Measurements from ENCODE around the gene ZNF112. TPM values are rescaled to one million over a fixed set of nuclear protein-coding genes. Genes with fewer than 3 reads are reported as not detected.

Gene ZNF112
- total RNA-seq, 1 experiment from 2014 or later, result 3.3 TPM

GRCh38 chr19:44282846-44283245, 73.6 kb downstream of the ZNF112 start:
- Histone ChIP-seq H2BK5ac (ENCODE audit: insufficient read length, low read length) (no peak overlapping the region), H3K4ac (ENCODE audit: low read depth, low read length) (no peak overlapping the region), H3K56ac (ENCODE audit: insufficient read length, low read depth, low read length) (no peak overlapping the region), H4K5ac (ENCODE audit: insufficient read length, low read depth, low read length) (no peak overlapping the region), H3T11ph (ENCODE audit: low read length) (no peak overlapping the region), H3K27ac (ENCODE audit: insufficient read length, low read depth, low read length) (no peak overlapping the region), H3K9ac (ENCODE audit: extremely low read depth, insufficient read length, low read length) (no peak overlapping the region), H4K20me1 (ENCODE audit: control insufficient read depth, insufficient read depth, insufficient read length) (no peaks in the 10 kb centered on the region), H3K18ac (ENCODE audit: insufficient read length, low read depth, low read length) (no peak overlapping the region), H2AFZ (ENCODE audit: low read length) (no peak overlapping the region), H3K27me3 (ENCODE audit: insufficient read depth, low read length) (no peaks in the 10 kb centered on the region), H2BK15ac (ENCODE audit: low read depth, low read length) (no peak overlapping the region), H4K91ac (ENCODE audit: insufficient read length, low read depth, low read length) (no peak overlapping the region), H3K79me2 (ENCODE audit: insufficient read depth, low read length) (no peaks in the 10 kb centered on the region), H3K23me2 (ENCODE audit: insufficient read length, low read depth, low read length, poor library complexity, severe bottlenecking) (no peaks in the 10 kb centered on the region), H3K23ac (ENCODE audit: insufficient read length, low read depth, low read length) (no peak overlapping the region), H3K79me1 (ENCODE audit: insufficient read depth, low read depth, low read length, poor library complexity, severe bottlenecking) (no peaks in the 10 kb centered on the region), H4K8ac (replicated peaks; ENCODE audit: insufficient read length, low read depth, low read length) (no peak overlapping the region), H3K9me3 (ENCODE audit: control insufficient read depth, low read depth, low read length) (no peaks in the 10 kb centered on the region), H2BK12ac (ENCODE audit: insufficient read length, low read depth, low read length) (no peak overlapping the region), H3K4me1 (ENCODE audit: insufficient read depth, low read length) (no peaks in the 10 kb centered on the region), H2AK5ac (ENCODE audit: insufficient read length, low read length) (no peak overlapping the region), H2BK120ac (ENCODE audit: low read depth, low read length, poor library complexity, severe bottlenecking) (no peak overlapping the region), H2BK20ac (ENCODE audit: low read depth, low read length, poor library complexity, severe bottlenecking) (no peak overlapping the region), H3K4me2 (ENCODE audit: insufficient read depth, insufficient read length, low read length) (no peak overlapping the region), H3K14ac (ENCODE audit: insufficient read depth, low read length) (no peak overlapping the region)
- H3K27ac Mint-ChIP-seq, result no peak overlapping the region
- WGBS (ENCODE audit: extremely low coverage, insufficient read length, low lambda C conversion rate), result no CpG with 5 or more reads among the region's 3 CpGs
- no peaks in the 10 kb centered on the region; the same call in 1 of the 2 replicates for H3K27me3 Mint-ChIP-seq (ENCODE audit: low read depth)
- H3K4me1 Mint-ChIP-seq, result peaks cover 6 to 7% of the 10 kb centered on the region in 2 experiments; a peak in 3 of 4 replicates
- TF ChIP-seq CTCF (conservative IDR thresholded peaks at IDR 0.05), result no peak
- 0 out of 5 replicates have a peak overlapping the region, but pooled peaks of 1 of the 2 experiments have one; percentile 24 for H3K4me3 Mint-ChIP-seq
- no peak for DNase-seq
- peaks cover 28 to 69% of the 10 kb centered on the region in 2 experiments for H3K9me3 Mint-ChIP-seq
- peaks cover 28 to 49% (median 39%) of the 10 kb centered on the region in 3 experiments for H3K36me3 Mint-ChIP-seq (ENCODE audit: insufficient read depth in 1 of 3, low read depth in 3 of 3)
